ACC112 (cell line): ENCODE data around the gene IFI30.
A peak's percentile ranks its signal among the peaks of the same experiment; 100 is the strongest.

Experiments used
- H2AFZ ChIP-seq: fragments of 200-600 bp; sonication (generic); one replicate; pipeline ENCODE4 v1.6.0; 2017; ENCODE audit warnings: antibody characterized with exemption, low read length; ENCODE audit not compliant: unreplicated experiment
- H3K27ac ChIP-seq: fragments of 200-600 bp; sonication (generic); 2 replicates; pipeline ENCODE4 v1.5.1; 2014; ENCODE audit warnings: low read depth, mild to moderate bottlenecking, antibody characterized with exemption, low read length, moderate library complexity
- H3K27me3 ChIP-seq: fragments of 200-600 bp; sonication (generic); 2 replicates; pipeline ENCODE4 v1.6.1; 2014; ENCODE audit warnings: mild to moderate bottlenecking, antibody characterized with exemption, low read length, moderate library complexity, mixed read lengths; ENCODE audit not compliant: insufficient read depth
- H3K36me3 ChIP-seq: fragments of 200-600 bp; sonication (generic); 2 replicates; pipeline ENCODE4 v1.6.1; 2016; ENCODE audit warnings: mild to moderate bottlenecking, antibody characterized with exemption, low read length, moderate library complexity, mixed read lengths; ENCODE audit not compliant: insufficient read depth
- H3K4me1 ChIP-seq: fragments of 200-600 bp; sonication (generic); one replicate; pipeline ENCODE4 v1.6.1; 2016; ENCODE audit warnings: low read length, mixed read lengths; ENCODE audit not compliant: insufficient read depth, unreplicated experiment, control insufficient read depth
- H3K4me3 ChIP-seq: fragments of 200-600 bp; sonication (generic); 2 replicates; pipeline ENCODE4 v1.5.1; 2014; ENCODE audit warnings: mild to moderate bottlenecking, low read depth, low read length
- H3K79me2 ChIP-seq: fragments of 200-600 bp; sonication (generic); one replicate; pipeline ENCODE4 v1.6.0; 2016; ENCODE audit warnings: low read length; ENCODE audit not compliant: control insufficient read depth, unreplicated experiment, insufficient read depth

The IFI30 gene

GRCh38 chr19:18218159-18218558, 44.5 kb downstream of the IFI30 start:
- no peak overlapping the region for H3K4me3 ChIP-seq
- peaks cover 4% of the 10 kb centered on the region for H3K4me1 ChIP-seq
- H3K27ac ChIP-seq: no peak overlapping the region
- no peak overlapping the region for H2AFZ ChIP-seq
- no peaks in the 10 kb centered on the region for H3K79me2 ChIP-seq
- H3K27me3 ChIP-seq: no peaks in the 10 kb centered on the region
- H3K36me3 ChIP-seq: no peaks in the 10 kb centered on the region

- no peak overlapping the region for H2AFZ ChIP-seq
- H3K27me3 ChIP-seq: no peaks in the 10 kb centered on the region
- no peak overlapping the region for H3K27ac ChIP-seq
Observed at GRCh38 chr19:18218600-18218999, 45.0 kb downstream of the IFI30 start.

DNA sequence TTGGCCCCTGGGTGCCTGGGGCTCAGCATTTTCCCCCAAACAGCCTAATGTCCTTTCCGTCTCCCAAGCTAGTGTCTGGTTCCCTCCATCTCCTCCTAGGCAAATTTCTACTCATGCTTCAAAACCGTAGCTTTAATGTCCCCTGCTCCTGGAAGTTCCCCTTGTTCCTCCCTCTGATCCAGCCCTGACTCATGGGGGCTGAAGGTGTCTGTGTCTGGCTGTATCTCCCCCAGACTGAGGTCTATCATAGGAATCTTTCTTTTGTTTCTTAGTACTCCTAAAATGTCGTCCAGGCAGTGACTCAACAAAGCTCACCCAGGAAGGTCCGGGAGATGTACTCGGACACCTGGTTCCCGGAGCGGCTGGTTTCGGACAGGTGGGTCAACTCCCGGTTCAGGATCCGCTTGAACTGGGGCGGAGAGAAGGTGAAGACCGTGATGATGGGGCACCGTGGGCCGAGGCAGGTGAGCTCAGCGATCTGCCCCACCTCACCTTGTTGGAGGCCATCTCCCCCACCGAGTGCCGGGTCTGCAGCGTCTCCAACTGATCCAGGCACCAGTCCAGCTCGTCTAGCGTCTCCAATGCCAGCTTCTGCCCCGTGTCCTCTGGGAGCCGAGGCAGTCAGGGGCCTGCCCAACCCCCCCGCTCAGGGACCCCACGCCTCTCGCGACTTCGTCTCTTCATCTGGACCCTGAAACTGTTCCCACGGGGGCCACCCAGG, 46.5 kb downstream of the IFI30 start:
- Histone ChIP-seq H3K4me3 (no peak overlapping the region), H3K27ac (no peak overlapping the region), H3K4me1 (peaks cover 2% of the 10 kb centered on the region), H3K36me3 (no peaks in the 10 kb centered on the region), H2AFZ (no peak overlapping the region), H3K79me2 (no peaks in the 10 kb centered on the region), H3K27me3 (peaks cover 1% of the 10 kb centered on the region; the same call in 1 of the 2 replicates)

More at GRCh38 chr19:18218600-18218999, 45.0 kb downstream of the IFI30 start:
- Histone ChIP-seq H3K4me3 (no peak overlapping the region), H3K4me1 (peaks cover 4% of the 10 kb centered on the region), H3K79me2 (no peaks in the 10 kb centered on the region), H3K36me3 (no peaks in the 10 kb centered on the region)

- Histone ChIP-seq H3K4me3 (no peak overlapping the region), H3K27ac (no peak overlapping the region), H3K27me3 (peaks cover 5% of the 10 kb centered on the region; the same call in 1 of the 2 replicates), H2AFZ (no peak overlapping the region), H3K79me2 (no peaks in the 10 kb centered on the region), H3K4me1 (no peaks in the 10 kb centered on the region), H3K36me3 (no peaks in the 10 kb centered on the region)
Observed at GRCh38 chr19:18220632-18221275, 47.1 kb downstream of the IFI30 start.

DNA sequence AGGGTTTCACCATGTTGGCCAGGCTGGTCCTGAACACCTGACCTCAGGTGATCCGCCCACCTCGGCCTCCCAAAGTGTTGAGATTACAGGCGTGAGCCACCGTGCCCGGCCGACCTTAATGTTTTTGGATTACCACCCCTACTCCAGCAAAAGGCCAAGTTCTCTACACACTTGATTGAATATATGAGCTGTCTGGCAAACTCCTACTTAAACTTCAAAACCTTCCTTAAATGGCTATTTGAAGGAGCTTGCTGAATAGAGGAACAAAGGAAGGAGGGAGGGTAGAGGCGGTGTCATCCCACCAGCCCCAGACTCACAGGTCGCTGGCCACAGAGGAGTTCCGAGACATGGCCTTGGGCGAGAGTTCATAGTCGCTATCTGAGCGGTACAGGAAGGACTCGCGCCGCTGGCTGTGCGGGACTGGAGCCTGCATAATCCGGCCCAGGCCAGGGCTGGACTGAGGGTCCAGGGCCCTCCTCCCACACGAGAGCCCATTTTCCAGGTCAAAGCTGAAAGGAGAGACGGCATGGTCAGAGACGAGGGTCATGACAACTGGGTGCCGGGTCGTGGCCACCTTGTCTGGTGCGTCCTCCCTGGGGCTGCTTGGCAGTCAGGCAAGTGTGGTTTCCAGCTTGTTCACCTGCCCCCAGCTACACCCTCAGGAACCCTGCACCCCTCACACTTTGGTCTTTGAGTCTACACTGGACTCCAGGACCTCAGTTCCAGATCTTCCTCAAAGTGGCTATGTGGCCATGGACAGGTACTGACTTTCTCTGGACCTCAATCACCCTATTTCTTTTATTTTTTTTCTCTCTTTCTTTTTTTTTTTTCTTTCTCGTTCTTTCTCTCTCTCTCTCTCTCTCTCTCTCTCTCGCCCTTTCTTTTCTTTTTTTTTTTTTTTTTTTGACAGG, 48.5 kb downstream of the IFI30 start:
- Histone ChIP-seq H3K79me2 (no peaks in the 10 kb centered on the region), H3K4me1 (no peaks in the 10 kb centered on the region), H3K27me3 (peaks cover 5% of the 10 kb centered on the region; the same call in 1 of the 2 replicates), H3K36me3 (no peaks in the 10 kb centered on the region), H3K4me3 (no peak overlapping the region), H3K27ac (no peak overlapping the region), H2AFZ (no peak overlapping the region)

- H3K4me1 ChIP-seq: no peaks in the 10 kb centered on the region
- no peak overlapping the region for H3K27ac ChIP-seq
- H3K27me3 ChIP-seq: peaks cover 5% of the 10 kb centered on the region; the same call in 1 of the 2 replicates
- no peaks in the 10 kb centered on the region for H3K79me2 ChIP-seq
- H3K4me3 ChIP-seq: peak overlapping the region; percentile 71
- peak overlapping the region; percentile 82 for H2AFZ ChIP-seq
- H3K36me3 ChIP-seq: no peaks in the 10 kb centered on the region
Observed at GRCh38 chr19:18223860-18224524, 50.4 kb downstream of the IFI30 start.

GRCh38 chr19:18224525-18225354, 51.1 kb downstream of the IFI30 start:
- Histone ChIP-seq H2AFZ (peak overlapping the region; percentile 82), H3K36me3 (no peaks in the 10 kb centered on the region), H3K4me1 (no peaks in the 10 kb centered on the region), H3K79me2 (no peaks in the 10 kb centered on the region), H3K27ac (no peak overlapping the region), H3K27me3 (peaks cover 5% of the 10 kb centered on the region; the same call in 1 of the 2 replicates), H3K4me3 (peak overlapping the region; percentile 71)

DNA sequence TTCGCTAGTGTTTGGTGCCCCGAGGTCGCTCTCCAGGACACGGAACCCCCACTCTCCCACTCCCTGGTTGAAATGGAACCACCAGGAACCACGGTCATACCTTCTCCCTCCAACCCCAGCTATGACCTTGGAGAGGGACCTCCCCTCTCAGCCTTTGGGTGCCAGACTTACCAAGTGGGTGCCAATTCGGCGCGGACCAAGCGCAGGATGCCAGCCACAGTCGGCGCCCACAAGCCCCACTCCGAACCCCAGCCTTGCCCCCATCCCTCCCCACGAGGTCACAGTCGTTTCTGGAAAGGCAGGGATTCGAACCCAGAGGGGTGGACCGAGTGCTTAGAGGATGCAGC, 51.7 kb downstream of the IFI30 start:
- H3K36me3 ChIP-seq: no peaks in the 10 kb centered on the region
- peaks cover 5% of the 10 kb centered on the region; the same call in 1 of the 2 replicates for H3K27me3 ChIP-seq
- peak overlapping the region; percentile 61 for H3K4me3 ChIP-seq
- H3K79me2 ChIP-seq: no peaks in the 10 kb centered on the region
- H3K4me1 ChIP-seq: no peaks in the 10 kb centered on the region
- no peak overlapping the region for H2AFZ ChIP-seq
- no peak overlapping the region for H3K27ac ChIP-seq

GRCh38 chr19:18225702-18226468, 52.3 kb downstream of the IFI30 start, which contains the start of gene PDE4C:
TSS of gene PDE4C (minus strand) at chr19:18226438. CDS start at chr19:18226415, 23 bp downstream.
- Histone ChIP-seq H2AFZ (peak within 1 kb of the TSS; percentile 12), H3K27ac (no peak within 1 kb of the TSS), H3K4me3 (peak within 1 kb of the TSS; percentile 61), H3K79me2 (no peaks in the 10 kb centered on the region), H3K27me3 (peaks cover 5% of the 10 kb centered on the region; the same call in 1 of the 2 replicates), H3K36me3 (no peaks in the 10 kb centered on the region), H3K4me1 (no peaks in the 10 kb centered on the region)
